A549 (cell line): Measurements from ENCODE around the gene IER2. TPM values are rescaled to one million over a fixed set of nuclear protein-coding genes. Genes with fewer than 3 reads are reported as not detected.

Experiments
- ATAC-seq, 2 experiments: fragments of 200-7000 bp in 1 of 2; fragments of >200 bp in 1 of 2; cut with Nextera tagmentation in 1 of 2; cut with Tn5 transposase in 1 of 2; 3 replicates each; pipeline versions ENCODE4 v1.8.0 to v1.9.1; 2018 to 2020; ENCODE audit warnings: mild to moderate bottlenecking in 1 of 2, moderate library complexity in 1 of 2
- CTCF ChIA-PET: fragments of 300-600 bp; sonication (Branson Sonifier 250); formaldehyde crosslinking; extraction: SDS; loops from one replicate; lab custom pipeline; 2021; ENCODE audit warnings: antibody characterized with exemption, inconsistent platforms; lab: Yijun Ruan, JAX
- POLR2A ChIA-PET: fragments of 350-600 bp; formaldehyde crosslinking; extraction: SDS; loops from one replicate; lab custom pipeline; 2021; ENCODE audit warnings: antibody characterized with exemption, inconsistent platforms; lab: Yijun Ruan, JAX
- DNase-seq, 2 experiments: peaks; one replicate each; pipeline versions ENCODE4 v3.0.0 to v3.0.0-alpha.2; 2011 to 2016; ENCODE audit warnings: low read depth in 1 of 2, low spot score in 1 of 2
- FAIRE-seq: peaks from 2 replicates; lab custom pipeline; 2011; peaks lifted over from hg19 to GRCh38; lab: Jason Lieb, UNC
- H3K27ac ChIP-seq, 2 experiments: fragments of >200 bp; sonication (Bioruptor Twin); formaldehyde crosslinking; 3 replicates each; pipeline ENCODE4 v1.5.1; 2016 to 2017
- H3K4me1 ChIP-seq: fragments of >200 bp; sonication (Bioruptor Twin); formaldehyde crosslinking; 3 replicates; pipeline ENCODE4 v1.6.1; 2016
- H3K4me2 ChIP-seq: fragments of >200 bp; sonication (Bioruptor Twin); formaldehyde crosslinking; 3 replicates; pipeline ENCODE4 v1.6.1; 2016
- H3K4me3 ChIP-seq: fragments of >200 bp; sonication (Bioruptor Twin); formaldehyde crosslinking; 3 replicates; pipeline ENCODE4 v1.5.1; 2016
- H3K9me3 ChIP-seq: fragments of >200 bp; sonication (Bioruptor Twin); formaldehyde crosslinking; 3 replicates; pipeline ENCODE4 v1.6.1; 2016
- CBX8 ChIP-seq: fragments of 200-600 bp; sonication (generic); IDR thresholded peaks from 2 replicates; pipeline ENCODE4 v1.6.1; 2016
- CEBPB ChIP-seq, 2 experiments: fragments of >200 bp in 1 of 2; sonication (Bioruptor Twin) in 1 of 2; formaldehyde crosslinking in 1 of 2; IDR thresholded peaks; 2 replicates each; pipeline ENCODE4 v1.6.1; 2012 to 2016
- CHD2 ChIP-seq: fragments of 150-350 bp; IDR thresholded peaks from 2 replicates; pipeline ENCODE4 v1.6.1; 2014; ENCODE audit warnings: low read length; ENCODE audit not compliant: partially characterized antibody
- CHD4 ChIP-seq: fragments of 200-600 bp; sonication (generic); IDR thresholded peaks from 2 replicates; pipeline ENCODE4 v1.6.1; 2016; ENCODE audit warnings: antibody characterized with exemption, mild to moderate bottlenecking, borderline replicate concordance
- EHF ChIP-seq: fragments of 250-450 bp; sonication (Bioruptor Pico); IDR thresholded peaks from 2 replicates; pipeline ENCODE4 v1.5.0; 2020; ENCODE audit warnings: mild to moderate bottlenecking
- EP300 ChIP-seq, 2 experiments: fragments of >200 bp; sonication (Bioruptor Twin); formaldehyde crosslinking; IDR thresholded peaks; 2 replicates in 1 of 2; 3 replicates in 1 of 2; pipeline ENCODE4 v1.6.1; 2016 to 2017
- ESRRA ChIP-seq: fragments of 150-350 bp; IDR thresholded peaks from 2 replicates; pipeline ENCODE4 v1.6.1; 2014; ENCODE audit warnings: mild to moderate bottlenecking, low read length, borderline replicate concordance
- FOSB ChIP-seq: fragments of 250-450 bp; sonication (Bioruptor Pico); IDR thresholded peaks from 2 replicates; pipeline ENCODE4 v1.5.0; 2020; ENCODE audit warnings: mild to moderate bottlenecking, moderate library complexity
- GATA3 ChIP-seq: IDR thresholded peaks from 2 replicates; pipeline ENCODE4 v1.6.1; 2012; ENCODE audit warnings: borderline replicate concordance
- HDAC2 ChIP-seq: fragments of 200-600 bp; sonication (generic); IDR thresholded peaks from 2 replicates; pipeline ENCODE4 v1.6.1; 2016
- HOXA7 ChIP-seq: fragments of 250-450 bp; sonication (Bioruptor Pico); IDR thresholded peaks from 2 replicates; pipeline ENCODE4 v1.5.0; 2020; ENCODE audit warnings: mild to moderate bottlenecking, moderate library complexity
- JUNB ChIP-seq: fragments of >200 bp; sonication (Bioruptor Twin); formaldehyde crosslinking; IDR thresholded peaks from 2 replicates; pipeline ENCODE4 v1.6.1; 2016
- MAZ ChIP-seq: fragments of 150-350 bp; IDR thresholded peaks from 2 replicates; pipeline ENCODE4 v1.6.1; 2014; ENCODE audit warnings: antibody characterized with exemption, low read depth, low read length, borderline replicate concordance
- MYC ChIP-seq: IDR thresholded peaks from 2 replicates; pipeline ENCODE4 v1.6.1; 2012; ENCODE audit warnings: mild to moderate bottlenecking, inconsistent platforms, low read length, improper control_type of control experiment, borderline replicate concordance
- PHF8 ChIP-seq: fragments of 200-600 bp; sonication (generic); IDR thresholded peaks from 2 replicates; pipeline ENCODE4 v1.6.1; 2016; ENCODE audit warnings: low read depth, mild to moderate bottlenecking, antibody characterized with exemption, moderate library complexity, borderline replicate concordance
- POLR2A ChIP-seq: IDR thresholded peaks from 2 replicates; pipeline ENCODE4 v1.6.1; 2012; ENCODE audit warnings: mild to moderate bottlenecking, low read length
- POLR2AphosphoS2 ChIP-seq: conservative IDR thresholded peaks from 2 replicates; pipeline ENCODE4 v1.6.1; 2012; ENCODE audit warnings: low read length, improper control_type of control experiment, inconsistent platforms
- RAD21 ChIP-seq, 2 experiments: fragments of >200 bp in 1 of 2; sonication (Bioruptor Twin) in 1 of 2; formaldehyde crosslinking in 1 of 2; IDR thresholded peaks in 1 of 2; conservative IDR thresholded peaks in 1 of 2; 2 replicates in 1 of 2; 3 replicates in 1 of 2; pipeline ENCODE4 v1.6.1; 2012 to 2018; ENCODE audit warnings: inconsistent platforms in 1 of 2
- RFX5 ChIP-seq: fragments of 450-650 bp; IDR thresholded peaks from 2 replicates; pipeline ENCODE4 v1.7.1; 2014; ENCODE audit warnings: antibody characterized with exemption, mild to moderate bottlenecking, moderate library complexity
- RNF2 ChIP-seq: fragments of 200-600 bp; sonication (generic); IDR thresholded peaks from 2 replicates; pipeline ENCODE4 v1.6.1; 2016; ENCODE audit warnings: low read depth, mild to moderate bottlenecking, antibody characterized with exemption, moderate library complexity, borderline replicate concordance
- SMC3 ChIP-seq: fragments of >200 bp; sonication (Bioruptor Twin); formaldehyde crosslinking; IDR thresholded peaks from 3 replicates; pipeline ENCODE4 v1.6.1; 2018; ENCODE audit warnings: inconsistent platforms
- SREBF2 ChIP-seq: fragments of 450-650 bp; IDR thresholded peaks from 2 replicates; pipeline ENCODE4 v1.6.1; 2014; ENCODE audit warnings: mild to moderate bottlenecking, moderate library complexity
- TFCP2L1 ChIP-seq: fragments of 250-450 bp; sonication (Bioruptor Pico); IDR thresholded peaks from 2 replicates; pipeline ENCODE4 v1.5.0; 2021; ENCODE audit warnings: mild to moderate bottlenecking
- TP53 ChIP-seq: fragments of 250-450 bp; sonication (Bioruptor Pico); IDR thresholded peaks from 2 replicates; pipeline ENCODE4 v1.5.0; 2021; ENCODE audit warnings: mild to moderate bottlenecking, moderate library complexity
- ZFP36 ChIP-seq: fragments of 450-650 bp; IDR thresholded peaks from 2 replicates; pipeline ENCODE4 v1.6.1; 2014; ENCODE audit warnings: borderline replicate concordance; ENCODE audit not compliant: partially characterized antibody
- ZNF302 ChIP-seq: fragments of 250-450 bp; sonication (Bioruptor Pico); IDR thresholded peaks from 2 replicates; pipeline ENCODE4 v1.9.0; 2021; ENCODE audit warnings: inconsistent platforms, mild to moderate bottlenecking, moderate library complexity
- ZSCAN20 ChIP-seq: fragments of 250-450 bp; sonication (Bioruptor Pico); IDR thresholded peaks from 2 replicates; pipeline ENCODE4 v1.8.0; 2022; ENCODE audit warnings: mild to moderate bottlenecking, moderate library complexity
- WGBS: methylation state at CpG from one replicate; pipeline ENCODE4 v1.1.6; 2017; ENCODE audit errors: missing lambda C conversion rate; 5-methylcytosine and 5-hydroxymethylcytosine counted together
- polyA plus RNA-seq, 4 experiments: library from polyadenylated mRNA; depleted of rRNA in 3 of 4; stranded (reverse); fragments of >200 nt; fragmentation: RNase III in 1 of 4; extraction: RNeasy Plus Mini Kit Qiagen cat#74134 plus additional on column Dnase treatment in 1 of 4; gene quantifications; 2 replicates in 3 of 4; 3 replicates in 1 of 4; pipeline ENCODE4 v1.2.3, GENCODE V29; 2011 to 2017
- TF ChIP-seq, protein P1 (sequence below): fragments of >200 bp; sonication (Bioruptor Twin); formaldehyde crosslinking; IDR thresholded peaks from 3 replicates; pipeline ENCODE4 v1.5.1; 2016
- TF ChIP-seq, protein P2 (sequence below): fragments of 250-450 bp; sonication (Bioruptor Pico); IDR thresholded peaks from 2 replicates; pipeline ENCODE4 v1.5.0; 2021; ENCODE audit warnings: mild to moderate bottlenecking, moderate library complexity, borderline replicate concordance
- TF ChIP-seq, protein P3 (sequence below): IDR thresholded peaks from 2 replicates; pipeline ENCODE4 v1.6.1; 2012
- TF ChIP-seq, protein P4 (sequence below): fragments of >200 bp; sonication (Bioruptor Twin); formaldehyde crosslinking; IDR thresholded peaks from 3 replicates; pipeline ENCODE4 v1.6.1; 2016

Gene IER2
- polyA plus RNA-seq, 2 of the 4 experiments (the other 2 are of a cell fraction): 39.9 to 75.7 TPM

DNA sequence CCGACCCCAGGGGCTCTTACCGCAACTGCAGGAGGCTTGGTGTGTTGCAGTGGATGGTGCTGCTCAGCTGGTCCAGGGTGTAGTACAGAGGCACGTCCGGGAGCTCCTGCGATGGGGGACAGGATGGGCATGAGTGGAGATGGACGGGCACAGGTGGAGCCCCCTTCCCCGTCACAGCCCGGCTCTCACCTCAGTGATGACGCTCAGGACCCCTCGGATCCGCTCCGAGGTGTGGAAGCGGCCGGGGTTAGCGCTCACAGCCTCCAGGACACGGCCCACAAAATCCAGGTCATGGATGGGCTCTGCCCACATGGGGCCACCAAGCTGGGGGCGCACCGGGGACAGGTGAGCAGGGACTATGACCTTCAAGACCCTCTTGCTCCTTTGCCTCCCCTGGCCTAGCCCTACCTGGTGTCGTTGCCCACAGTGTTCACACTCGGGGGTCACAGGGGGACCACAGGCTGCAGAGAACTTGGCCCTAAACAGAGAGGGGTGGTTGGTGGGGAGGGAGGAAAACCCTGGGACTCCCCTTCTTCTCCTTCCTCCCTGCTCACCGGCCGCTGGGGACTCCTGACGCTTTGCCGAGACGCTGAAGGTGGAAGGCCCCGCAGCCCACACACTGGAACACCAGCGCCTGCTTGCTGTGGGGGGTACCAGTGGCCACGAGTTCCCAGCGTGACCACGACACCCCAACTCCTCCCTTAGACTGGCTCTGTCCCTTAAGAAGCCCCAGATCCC is 40.7 kb upstream of the IER2 start:
- POLR2A ChIA-PET: no interaction called here
- TF ChIP-seq, protein P1, sequence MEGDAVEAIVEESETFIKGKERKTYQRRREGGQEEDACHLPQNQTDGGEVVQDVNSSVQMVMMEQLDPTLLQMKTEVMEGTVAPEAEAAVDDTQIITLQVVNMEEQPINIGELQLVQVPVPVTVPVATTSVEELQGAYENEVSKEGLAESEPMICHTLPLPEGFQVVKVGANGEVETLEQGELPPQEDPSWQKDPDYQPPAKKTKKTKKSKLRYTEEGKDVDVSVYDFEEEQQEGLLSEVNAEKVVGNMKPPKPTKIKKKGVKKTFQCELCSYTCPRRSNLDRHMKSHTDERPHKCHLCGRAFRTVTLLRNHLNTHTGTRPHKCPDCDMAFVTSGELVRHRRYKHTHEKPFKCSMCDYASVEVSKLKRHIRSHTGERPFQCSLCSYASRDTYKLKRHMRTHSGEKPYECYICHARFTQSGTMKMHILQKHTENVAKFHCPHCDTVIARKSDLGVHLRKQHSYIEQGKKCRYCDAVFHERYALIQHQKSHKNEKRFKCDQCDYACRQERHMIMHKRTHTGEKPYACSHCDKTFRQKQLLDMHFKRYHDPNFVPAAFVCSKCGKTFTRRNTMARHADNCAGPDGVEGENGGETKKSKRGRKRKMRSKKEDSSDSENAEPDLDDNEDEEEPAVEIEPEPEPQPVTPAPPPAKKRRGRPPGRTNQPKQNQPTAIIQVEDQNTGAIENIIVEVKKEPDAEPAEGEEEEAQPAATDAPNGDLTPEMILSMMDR: no peak
- no peak for TF ChIP-seq RFX5
- TF ChIP-seq GATA3: no peak
- no peak for TF ChIP-seq EP300 (IDR thresholded peaks at IDR 0.05)
- TF ChIP-seq TFCP2L1: no peak
- TF ChIP-seq RNF2: no peak
- no peak for TF ChIP-seq ESRRA
- no peak for TF ChIP-seq POLR2A
- no peak for TF ChIP-seq FOSB (CRISPR knock-in tag)
- TF ChIP-seq JUNB: no peak
- TF ChIP-seq, protein P2, sequence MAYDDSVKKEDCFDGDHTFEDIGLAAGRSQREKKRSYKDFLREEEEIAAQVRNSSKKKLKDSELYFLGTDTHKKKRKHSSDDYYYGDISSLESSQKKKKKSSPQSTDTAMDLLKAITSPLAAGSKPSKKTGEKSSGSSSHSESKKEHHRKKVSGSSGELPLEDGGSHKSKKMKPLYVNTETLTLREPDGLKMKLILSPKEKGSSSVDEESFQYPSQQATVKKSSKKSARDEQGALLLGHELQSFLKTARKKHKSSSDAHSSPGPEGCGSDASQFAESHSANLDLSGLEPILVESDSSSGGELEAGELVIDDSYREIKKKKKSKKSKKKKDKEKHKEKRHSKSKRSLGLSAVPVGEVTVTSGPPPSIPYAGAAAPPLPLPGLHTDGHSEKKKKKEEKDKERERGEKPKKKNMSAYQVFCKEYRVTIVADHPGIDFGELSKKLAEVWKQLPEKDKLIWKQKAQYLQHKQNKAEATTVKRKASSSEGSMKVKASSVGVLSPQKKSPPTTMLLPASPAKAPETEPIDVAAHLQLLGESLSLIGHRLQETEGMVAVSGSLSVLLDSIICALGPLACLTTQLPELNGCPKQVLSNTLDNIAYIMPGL (CRISPR knock-in tag): no peak
- TF ChIP-seq RAD21 (conservative IDR thresholded peaks at IDR 0.05 in 1 of 2, IDR thresholded peaks at IDR 0.05 in 1 of 2): no peak
- TF ChIP-seq SREBF2: no peak
- no peak for TF ChIP-seq TP53 (CRISPR knock-in tag)
- TF ChIP-seq CHD4: no peak
- ATAC-seq: no peak
- H3K4me3 ChIP-seq: no peak overlapping the region
- no peak for FAIRE-seq
- no peak for DNase-seq
- no peak overlapping the region for H3K27ac ChIP-seq
- H3K9me3 ChIP-seq: no peaks in the 10 kb centered on the region
- H3K4me1 ChIP-seq: no peaks in the 10 kb centered on the region
- CTCF ChIA-PET: no interaction called here
- 97% methylated on average over 25 of the region's 30 CpGs for WGBS
- no peak overlapping the region for H3K4me2 ChIP-seq

DNA sequence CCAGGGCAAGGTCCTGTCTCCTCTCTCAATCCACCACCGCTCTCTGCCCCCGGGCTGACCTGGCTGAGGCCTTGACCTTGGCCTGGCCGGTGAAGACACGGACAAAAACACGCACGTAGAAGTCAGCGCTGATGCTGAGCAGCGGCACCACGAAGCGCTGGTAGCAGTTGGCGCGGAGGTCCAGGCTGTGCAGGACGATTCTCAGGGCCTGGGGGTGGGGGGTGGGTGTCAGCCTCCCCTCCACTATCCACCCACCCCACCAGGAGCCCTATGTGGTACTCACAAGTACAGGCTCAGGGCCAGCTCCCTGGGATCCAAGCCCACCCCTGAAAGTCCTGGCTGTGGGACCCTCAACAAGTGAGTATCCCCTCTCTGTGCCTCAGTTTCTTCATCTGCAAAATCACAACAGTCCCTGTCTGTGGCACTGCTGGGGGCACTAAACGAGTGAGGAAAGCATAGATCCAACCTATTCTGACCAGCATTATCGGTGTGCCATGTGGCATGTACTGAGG is 40.1 kb upstream of the IER2 start:
- Histone ChIP-seq H3K4me2 (no peak overlapping the region), H3K4me3 (no peak overlapping the region), H3K9me3 (no peaks in the 10 kb centered on the region), H3K4me1 (peaks cover 4% of the 10 kb centered on the region; the same call in 1 of the 3 replicates), H3K27ac (no peak overlapping the region)
- POLR2A ChIA-PET: no interaction called here
- no peak for FAIRE-seq
- WGBS: 71% methylated on average over 2 of the region's 15 CpGs
- TF ChIP-seq MAZ (no peak), HDAC2 (no peak), CEBPB (IDR thresholded peaks at IDR 0.05) (no peak), PHF8 (no peak), ZFP36 (no peak), ZNF302 (CRISPR knock-in tag) (no peak), EHF (CRISPR knock-in tag) (no peak), EP300 (IDR thresholded peaks at IDR 0.05) (no peak), HOXA7 (CRISPR knock-in tag) (no peak), MYC (no peak), CHD4 (no peak), ZSCAN20 (CRISPR knock-in tag) (no peak), CHD2 (no peak), CBX8 (no peak), SMC3 (no peak), RFX5 (no peak), POLR2AphosphoS2 (no peak)
- TF ChIP-seq, protein P3, sequence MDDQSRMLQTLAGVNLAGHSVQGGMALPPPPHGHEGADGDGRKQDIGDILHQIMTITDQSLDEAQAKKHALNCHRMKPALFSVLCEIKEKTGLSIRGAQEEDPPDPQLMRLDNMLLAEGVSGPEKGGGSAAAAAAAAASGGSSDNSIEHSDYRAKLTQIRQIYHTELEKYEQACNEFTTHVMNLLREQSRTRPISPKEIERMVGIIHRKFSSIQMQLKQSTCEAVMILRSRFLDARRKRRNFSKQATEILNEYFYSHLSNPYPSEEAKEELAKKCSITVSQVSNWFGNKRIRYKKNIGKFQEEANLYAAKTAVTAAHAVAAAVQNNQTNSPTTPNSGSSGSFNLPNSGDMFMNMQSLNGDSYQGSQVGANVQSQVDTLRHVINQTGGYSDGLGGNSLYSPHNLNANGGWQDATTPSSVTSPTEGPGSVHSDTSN: no peak
- TF ChIP-seq, protein P4, sequence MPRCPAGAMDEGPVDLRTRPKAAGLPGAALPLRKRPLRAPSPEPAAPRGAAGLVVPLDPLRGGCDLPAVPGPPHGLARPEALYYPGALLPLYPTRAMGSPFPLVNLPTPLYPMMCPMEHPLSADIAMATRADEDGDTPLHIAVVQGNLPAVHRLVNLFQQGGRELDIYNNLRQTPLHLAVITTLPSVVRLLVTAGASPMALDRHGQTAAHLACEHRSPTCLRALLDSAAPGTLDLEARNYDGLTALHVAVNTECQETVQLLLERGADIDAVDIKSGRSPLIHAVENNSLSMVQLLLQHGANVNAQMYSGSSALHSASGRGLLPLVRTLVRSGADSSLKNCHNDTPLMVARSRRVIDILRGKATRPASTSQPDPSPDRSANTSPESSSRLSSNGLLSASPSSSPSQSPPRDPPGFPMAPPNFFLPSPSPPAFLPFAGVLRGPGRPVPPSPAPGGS: no peak
- peak in 1 of 2 experiments; percentile 47; a peak in 1 of 6 replicates for ATAC-seq
- CTCF ChIA-PET: interaction anchor here (1.2 kb wide), 1 partner anchor 145 kb away, joined by 4 read pairs; no protein-coding TSS in a partner anchor
- no peak for DNase-seq
